DOHH2 (cell line): Measurements from ENCODE around the gene ITPKC.

Experiments
- H3F3A ChIP-seq: fragments of 200-600 bp; sonication (generic), shearing (Covaris generic); 2 replicates; pipeline ENCODE4 v1.6.0; 2016; ENCODE audit warnings: antibody characterized with exemption, mild to moderate bottlenecking; ENCODE audit not compliant: control insufficient read depth, insufficient read depth
- H3K27ac ChIP-seq: fragments of 200-600 bp; sonication (generic); 2 replicates; pipeline ENCODE4 v1.5.1; 2014; ENCODE audit warnings: low read depth, mild to moderate bottlenecking, low read length, moderate library complexity
- H3K27me3 ChIP-seq: fragments of 200-600 bp; sonication (generic); 2 replicates; pipeline ENCODE4 v1.6.1; 2014; ENCODE audit warnings: mild to moderate bottlenecking, low read length, mixed read lengths; ENCODE audit not compliant: control insufficient read depth
- H3K36me3 ChIP-seq: fragments of 200-600 bp; sonication (generic); 2 replicates; pipeline ENCODE4 v1.6.1; 2014; ENCODE audit warnings: mild to moderate bottlenecking, low read length, moderate library complexity, mixed read lengths; ENCODE audit not compliant: control insufficient read depth
- H3K4me1 ChIP-seq: fragments of 200-600 bp; sonication (generic); 2 replicates; pipeline ENCODE4 v1.6.1; 2014; ENCODE audit warnings: mild to moderate bottlenecking, low read length, mixed read lengths; ENCODE audit not compliant: control insufficient read depth
- H3K4me2 ChIP-seq: fragments of 200-600 bp; sonication (generic); 2 replicates; pipeline ENCODE4 v1.6.0; 2014; ENCODE audit warnings: mild to moderate bottlenecking, low read length, moderate library complexity
- H3K4me3 ChIP-seq: fragments of 200-600 bp; sonication (generic); 2 replicates; pipeline ENCODE4 v1.5.1; 2014; ENCODE audit warnings: mild to moderate bottlenecking, low read length, mixed read lengths
- H3K79me2 ChIP-seq: fragments of 200-600 bp; sonication (generic); 2 replicates; pipeline ENCODE4 v1.6.1; 2014; ENCODE audit warnings: mild to moderate bottlenecking, low read length, mixed read lengths; ENCODE audit not compliant: control insufficient read depth
- H3K9me2 ChIP-seq: fragments of 200-600 bp; sonication (generic); replicated peaks from 2 replicates; pipeline ENCODE4 v1.6.1; 2014; ENCODE audit warnings: mild to moderate bottlenecking, low read length, mixed read lengths; ENCODE audit not compliant: control insufficient read depth
- H3K9me3 ChIP-seq: fragments of 200-600 bp; sonication (generic); 2 replicates; pipeline ENCODE4 v1.6.1; 2014; ENCODE audit warnings: antibody characterized with exemption, low read length, mixed read lengths; ENCODE audit not compliant: control insufficient read depth, insufficient read depth
- H4K20me1 ChIP-seq: fragments of 200-600 bp; sonication (generic); 2 replicates; pipeline ENCODE4 v1.6.0; 2014; ENCODE audit warnings: low read depth, mild to moderate bottlenecking, antibody characterized with exemption, low read length, moderate library complexity; ENCODE audit not compliant: control insufficient read depth, insufficient read depth
- CTCF ChIP-seq: fragments of 200-600 bp; sonication (generic); IDR thresholded peaks from one replicate; pipeline ENCODE4 v1.5.1; 2014; ENCODE audit warnings: antibody characterized with exemption, mild to moderate bottlenecking, low read depth, low read length; ENCODE audit not compliant: poor library complexity, severe bottlenecking
- EZH2phosphoT487 ChIP-seq: fragments of 200-600 bp; sonication (generic); IDR thresholded peaks from 2 replicates; pipeline ENCODE4 v1.6.1; 2017; ENCODE audit warnings: borderline replicate concordance, mild to moderate bottlenecking, antibody characterized with exemption, low read length, moderate library complexity, mixed read lengths

Gene ITPKC

GRCh38 chr19:40692212-40692551 lies 24.7 kb upstream of the ITPKC start:
- Histone ChIP-seq H3K9me3 (no peaks in the 10 kb centered on the region), H4K20me1 (0 out of 2 replicates have a peak, but pooled peaks cover 3% of the 10 kb centered on the region), H3K4me1 (peaks cover 34% of the 10 kb centered on the region), H3K79me2 (no peaks in the 10 kb centered on the region), H3K9me2 (no peaks in the 10 kb centered on the region), H3F3A (no peaks in the 10 kb centered on the region), H3K4me2 (no peak overlapping the region), H3K4me3 (no peak overlapping the region), H3K36me3 (no peaks in the 10 kb centered on the region), H3K27me3 (no peaks in the 10 kb centered on the region), H3K27ac (no peak overlapping the region)
- TF ChIP-seq CTCF (no peak), EZH2phosphoT487 (no peak)

- H3K9me2 ChIP-seq, result no peaks in the 10 kb centered on the region
- H3F3A ChIP-seq, result no peaks in the 10 kb centered on the region
- H3K4me3 ChIP-seq, result no peak overlapping the region
- H4K20me1 ChIP-seq, result 0 out of 2 replicates have a peak, but pooled peaks cover 3% of the 10 kb centered on the region
- peaks cover 24% of the 10 kb centered on the region for H3K4me1 ChIP-seq
- no peak overlapping the region for H3K4me2 ChIP-seq
- H3K9me3 ChIP-seq, result no peaks in the 10 kb centered on the region
- no peak overlapping the region for H3K27ac ChIP-seq
- H3K27me3 ChIP-seq, result no peaks in the 10 kb centered on the region
- H3K36me3 ChIP-seq, result no peaks in the 10 kb centered on the region
- no peak for TF ChIP-seq EZH2phosphoT487
- no peak for TF ChIP-seq CTCF
- H3K79me2 ChIP-seq, result no peaks in the 10 kb centered on the region
Measured at GRCh38 chr19:40693150-40693788, 23.6 kb upstream of the ITPKC start.

- no peaks in the 10 kb centered on the region for H3K36me3 ChIP-seq
- no peaks in the 10 kb centered on the region for H3K27me3 ChIP-seq
- no peak overlapping the region for H3K4me2 ChIP-seq
- no peaks in the 10 kb centered on the region for H3K9me2 ChIP-seq
- 0 out of 2 replicates have a peak, but pooled peaks cover 3% of the 10 kb centered on the region for H4K20me1 ChIP-seq
- H3K9me3 ChIP-seq, result no peaks in the 10 kb centered on the region
- H3K4me3 ChIP-seq, result no peak overlapping the region
- H3K4me1 ChIP-seq, result peaks cover 24% of the 10 kb centered on the region
- H3K27ac ChIP-seq, result no peak overlapping the region
- no peaks in the 10 kb centered on the region for H3F3A ChIP-seq
- TF ChIP-seq CTCF, result no peak
- TF ChIP-seq EZH2phosphoT487, result no peak
- no peaks in the 10 kb centered on the region for H3K79me2 ChIP-seq
Measured at GRCh38 chr19:40693896-40694295, 23.0 kb upstream of the ITPKC start.
